HG02981 (cell line): ENCODE measurements around the gene ZNF148.
A peak's percentile ranks its signal among the peaks of the same experiment; 100 is the strongest.
"Not testable (repeated sequence)": the region's sequence is repeated elsewhere in the genome, so short reads cannot be mapped to it uniquely, and the experiment has no call there.

ENCODE experiments used
- ATAC-seq: cut with Tn5 transposase; IDR thresholded peaks from one replicate; pipeline ENCODE4 v1.9.1; 2021; ENCODE audit warnings: mild to moderate bottlenecking, moderate library complexity; ENCODE audit not compliant: unreplicated experiment

ZNF148 gene

GRCh38 chr3:125378762-125379161, 3.6 kb upstream of the ZNF148 start:
- no peak for ATAC-seq

- ATAC-seq = no peak
These were observed 990 bp upstream of the ZNF148 start for GRCh38 chr3:125375950-125376679.

- peak; percentile 33 for ATAC-seq
These were observed 577 bp downstream of the ZNF148 start for GRCh38 chr3:125374501-125374995.

- ATAC-seq = no peak
These were observed 7.5 kb downstream of the ZNF148 start for GRCh38 chr3:125367403-125368230.

- no peak for ATAC-seq
These were observed 9.0 kb downstream of the ZNF148 start for GRCh38 chr3:125366132-125366531.

GRCh38 chr3:125359700-125360099, 15.4 kb downstream of the ZNF148 start:
- ATAC-seq = no peak

GRCh38 chr3:125358923-125359322, 16.2 kb downstream of the ZNF148 start:
- ATAC-seq = no peak

GRCh38 chr3:125357837-125358236, 17.3 kb downstream of the ZNF148 start:
- no peak for ATAC-seq

GRCh38 chr3:125357032-125357658, 18.0 kb downstream of the ZNF148 start:
- ATAC-seq = peak; percentile 60

- no peak for ATAC-seq
These were observed 18.7 kb downstream of the ZNF148 start for GRCh38 chr3:125356140-125357026.

GRCh38 chr3:125353659-125354058, 21.5 kb downstream of the ZNF148 start:
- no peak for ATAC-seq

GRCh38 chr3:125353128-125353527, 22.0 kb downstream of the ZNF148 start:
- ATAC-seq = no peak

- no peak for ATAC-seq
These were observed 23.2 kb downstream of the ZNF148 start for GRCh38 chr3:125351814-125352456.

GRCh38 chr3:125351152-125351551, 24.0 kb downstream of the ZNF148 start:
- ATAC-seq = no peak

GRCh38 chr3:125350597-125350996, 24.5 kb downstream of the ZNF148 start:
- ATAC-seq = no peak

- no peak for ATAC-seq
These were observed 25.5 kb downstream of the ZNF148 start for GRCh38 chr3:125349556-125350165.

GRCh38 chr3:125349055-125349454, 26.1 kb downstream of the ZNF148 start:
- no peak for ATAC-seq

- not testable (repeated sequence) for ATAC-seq
These were observed 31.8 kb downstream of the ZNF148 start for GRCh38 chr3:125343367-125343766.

GRCh38 chr3:125340121-125340520, 35.0 kb downstream of the ZNF148 start:
- no peak for ATAC-seq

GRCh38 chr3:125337506-125337905, 37.6 kb downstream of the ZNF148 start:
- no peak for ATAC-seq
